Measurements from ENCODE around the gene BECN2. TPM values are rescaled to one million over a fixed set of nuclear protein-coding genes. Genes with fewer than 3 reads are reported as not detected.

BECN2 gene
- total and polyA plus RNA-seq, 5 donors from 2014 or later = not detected

- no peaks in the 10 kb centered on the region for H3K9me3 ChIP-seq (ENCODE audit: control insufficient read depth in 2 of 2, low read length in 2 of 2)
- H3K27me3 Mint-ChIP-seq = peaks cover 4% of the 10 kb centered on the region
- H3K4me1 ChIP-seq (ENCODE audit: control insufficient read depth, insufficient read depth, low read length, poor library complexity, severe bottlenecking) = no peaks in the 10 kb centered on the region
- no peak overlapping the region for H3K4me3 ChIP-seq (ENCODE audit: low read depth, low read length)
- no peak overlapping the region for H3K27ac Mint-ChIP-seq
- no peaks in the 10 kb centered on the region for H3K27me3 ChIP-seq (ENCODE audit: control insufficient read depth, insufficient read depth, low read length)
- H3K4me3 Mint-ChIP-seq = no peak overlapping the region
- DNase-seq = no peak
- H3K9me3 Mint-ChIP-seq = peaks cover 0 to 3% (median 0%) of the 10 kb centered on the region in 7 donors
- no peak overlapping the region for H3K27ac ChIP-seq (ENCODE audit: insufficient read depth, low read length, poor library complexity, severe bottlenecking)
- ATAC-seq (ENCODE audit: low read depth in 2 of 2) = no peak
- H3K36me3 Mint-ChIP-seq = no peaks in the 10 kb centered on the region
- no peaks in the 10 kb centered on the region for H3K36me3 ChIP-seq (ENCODE audit: control insufficient read depth, insufficient read depth, low read length)
- H3K4me1 Mint-ChIP-seq = no peaks in the 10 kb centered on the region
Observed at GRCh38 chr1:241962153-241962552, 4.6 kb downstream of the BECN2 start.

- H3K36me3 Mint-ChIP-seq = no peaks in the 10 kb centered on the region
- no peak overlapping the region for H3K4me3 Mint-ChIP-seq
- no peaks in the 10 kb centered on the region for H3K9me3 ChIP-seq (ENCODE audit: control insufficient read depth in 2 of 2, low read length in 2 of 2)
- H3K9me3 Mint-ChIP-seq = no peaks in the 10 kb centered on the region
- no peak for DNase-seq
- no peaks in the 10 kb centered on the region for H3K36me3 ChIP-seq (ENCODE audit: control insufficient read depth, insufficient read depth, low read length)
- H3K27me3 ChIP-seq (ENCODE audit: control insufficient read depth, insufficient read depth, low read length) = no peaks in the 10 kb centered on the region
- no peak overlapping the region for H3K4me3 ChIP-seq (ENCODE audit: low read depth, low read length)
- no peak overlapping the region for H3K27ac ChIP-seq (ENCODE audit: insufficient read depth, low read length, poor library complexity, severe bottlenecking)
- H3K27ac Mint-ChIP-seq = no peak overlapping the region
- no peaks in the 10 kb centered on the region for H3K4me1 Mint-ChIP-seq
- H3K27me3 Mint-ChIP-seq = peaks cover 4% of the 10 kb centered on the region
- no peaks in the 10 kb centered on the region for H3K4me1 ChIP-seq (ENCODE audit: control insufficient read depth, insufficient read depth, low read length, poor library complexity, severe bottlenecking)
- ATAC-seq (ENCODE audit: low read depth in 2 of 2) = no peak
Observed at GRCh38 chr1:241963722-241964121, 6.2 kb downstream of the BECN2 start.

GRCh38 chr1:241964550-241965282, 7.1 kb downstream of the BECN2 start:
- DNase-seq (no peak), ATAC-seq (ENCODE audit: low read depth in 2 of 2) (no peak)
- H3K9me3 Mint-ChIP-seq = peaks cover 0 to under 1% (median 0%) of the 10 kb centered on the region in 7 donors
- Histone ChIP-seq H3K27me3 (ENCODE audit: control insufficient read depth, insufficient read depth, low read length) (no peaks in the 10 kb centered on the region), H3K4me1 (ENCODE audit: control insufficient read depth, insufficient read depth, low read length, poor library complexity, severe bottlenecking) (no peaks in the 10 kb centered on the region), H3K9me3 (ENCODE audit: control insufficient read depth in 2 of 2, low read length in 2 of 2) (no peaks in the 10 kb centered on the region), H3K27ac (ENCODE audit: insufficient read depth, low read length, poor library complexity, severe bottlenecking) (no peak overlapping the region), H3K36me3 (ENCODE audit: control insufficient read depth, insufficient read depth, low read length) (no peaks in the 10 kb centered on the region), H3K4me3 (ENCODE audit: low read depth, low read length) (no peak overlapping the region)
- no peaks in the 10 kb centered on the region for H3K36me3 Mint-ChIP-seq
- H3K27me3 Mint-ChIP-seq = peaks cover 1% of the 10 kb centered on the region
- H3K27ac Mint-ChIP-seq = no peak overlapping the region
- no peak overlapping the region for H3K4me3 Mint-ChIP-seq
- H3K4me1 Mint-ChIP-seq = no peaks in the 10 kb centered on the region

GRCh38 chr1:241968611-241969010, 11.0 kb downstream of the BECN2 start:
- no peaks in the 10 kb centered on the region for H3K27me3 Mint-ChIP-seq
- H3K9me3 Mint-ChIP-seq = peaks cover 0 to 2% (median 0%) of the 10 kb centered on the region in 7 donors
- no peaks in the 10 kb centered on the region for H3K4me1 Mint-ChIP-seq

GRCh38 chr1:241972703-241973369, 15.3 kb downstream of the BECN2 start:
- Mint-ChIP-seq H3K4me1 (no peaks in the 10 kb centered on the region), H3K27me3 (no peaks in the 10 kb centered on the region), H3K9me3 (peaks cover 0 to 2% (median 0%) of the 10 kb centered on the region in 7 donors), H3K4me3 (no peak overlapping the region), H3K36me3 (no peaks in the 10 kb centered on the region), H3K27ac (peak overlapping the region in 1 of 3 donors; percentile 24)
- no peaks in the 10 kb centered on the region for H3K9me3 ChIP-seq (ENCODE audit: control insufficient read depth in 2 of 2, low read length in 2 of 2)
- no peak for DNase-seq
- no peaks in the 10 kb centered on the region for H3K27me3 ChIP-seq (ENCODE audit: control insufficient read depth, insufficient read depth, low read length)
- no peak for ATAC-seq (ENCODE audit: low read depth in 2 of 2)
- H3K4me1 ChIP-seq (ENCODE audit: control insufficient read depth, insufficient read depth, low read length, poor library complexity, severe bottlenecking) = no peaks in the 10 kb centered on the region
- H3K36me3 ChIP-seq (ENCODE audit: control insufficient read depth, insufficient read depth, low read length) = no peaks in the 10 kb centered on the region
- H3K27ac ChIP-seq (ENCODE audit: insufficient read depth, low read length, poor library complexity, severe bottlenecking) = no peak overlapping the region
- no peak overlapping the region for H3K4me3 ChIP-seq (ENCODE audit: low read depth, low read length)

More at GRCh38 chr1:241968611-241969010, 11.0 kb downstream of the BECN2 start:
- no peak for ATAC-seq (ENCODE audit: low read depth in 2 of 2)
- Histone ChIP-seq H3K27me3 (ENCODE audit: control insufficient read depth, insufficient read depth, low read length) (no peaks in the 10 kb centered on the region), H3K9me3 (ENCODE audit: control insufficient read depth in 2 of 2, low read length in 2 of 2) (no peaks in the 10 kb centered on the region), H3K36me3 (ENCODE audit: control insufficient read depth, insufficient read depth, low read length) (no peaks in the 10 kb centered on the region), H3K4me3 (ENCODE audit: low read depth, low read length) (no peak overlapping the region), H3K4me1 (ENCODE audit: control insufficient read depth, insufficient read depth, low read length, poor library complexity, severe bottlenecking) (no peaks in the 10 kb centered on the region), H3K27ac (ENCODE audit: insufficient read depth, low read length, poor library complexity, severe bottlenecking) (no peak overlapping the region)
- no peaks in the 10 kb centered on the region for H3K36me3 Mint-ChIP-seq
- no peak overlapping the region for H3K27ac Mint-ChIP-seq
- no peak for DNase-seq
- H3K4me3 Mint-ChIP-seq = no peak overlapping the region

GRCh38 chr1:241976229-241976628, 18.7 kb downstream of the BECN2 start:
- Mint-ChIP-seq H3K4me3 (no peak overlapping the region), H3K9me3 (no peaks in the 10 kb centered on the region), H3K36me3 (no peaks in the 10 kb centered on the region), H3K27me3 (no peaks in the 10 kb centered on the region), H3K4me1 (no peaks in the 10 kb centered on the region), H3K27ac (no peak overlapping the region)
- ATAC-seq (ENCODE audit: low read depth in 2 of 2) (no peak), DNase-seq (no peak)
- Histone ChIP-seq H3K4me1 (ENCODE audit: control insufficient read depth, insufficient read depth, low read length, poor library complexity, severe bottlenecking) (no peaks in the 10 kb centered on the region), H3K9me3 (ENCODE audit: control insufficient read depth in 2 of 2, low read length in 2 of 2) (no peaks in the 10 kb centered on the region), H3K27me3 (ENCODE audit: control insufficient read depth, insufficient read depth, low read length) (no peaks in the 10 kb centered on the region), H3K36me3 (ENCODE audit: control insufficient read depth, insufficient read depth, low read length) (no peaks in the 10 kb centered on the region), H3K4me3 (ENCODE audit: low read depth, low read length) (no peak overlapping the region), H3K27ac (ENCODE audit: insufficient read depth, low read length, poor library complexity, severe bottlenecking) (no peak overlapping the region)

- no peaks in the 10 kb centered on the region for H3K27me3 ChIP-seq (ENCODE audit: control insufficient read depth, insufficient read depth, low read length)
- Mint-ChIP-seq H3K27me3 (peaks cover 1% of the 10 kb centered on the region), H3K4me3 (no peak overlapping the region), H3K27ac (no peak overlapping the region), H3K4me1 (no peaks in the 10 kb centered on the region), H3K36me3 (no peaks in the 10 kb centered on the region), H3K9me3 (peaks cover 0 to 1% (median 0%) of the 10 kb centered on the region in 7 donors)
- H3K27ac ChIP-seq (ENCODE audit: insufficient read depth, low read length, poor library complexity, severe bottlenecking) = no peak overlapping the region
- H3K36me3 ChIP-seq (ENCODE audit: control insufficient read depth, insufficient read depth, low read length) = no peaks in the 10 kb centered on the region
- H3K9me3 ChIP-seq (ENCODE audit: control insufficient read depth in 2 of 2, low read length in 2 of 2) = no peaks in the 10 kb centered on the region
- no peak for ATAC-seq (ENCODE audit: low read depth in 2 of 2)
- no peaks in the 10 kb centered on the region for H3K4me1 ChIP-seq (ENCODE audit: control insufficient read depth, insufficient read depth, low read length, poor library complexity, severe bottlenecking)
- no peak for DNase-seq
- no peak overlapping the region for H3K4me3 ChIP-seq (ENCODE audit: low read depth, low read length)
Observed at GRCh38 chr1:241979071-241979470, 21.5 kb downstream of the BECN2 start.

- DNase-seq (no peak), ATAC-seq (ENCODE audit: low read depth in 2 of 2) (no peak)
- no peak overlapping the region for H3K4me3 ChIP-seq (ENCODE audit: low read depth, low read length)
- no peaks in the 10 kb centered on the region for H3K27me3 ChIP-seq (ENCODE audit: control insufficient read depth, insufficient read depth, low read length)
- Mint-ChIP-seq H3K27me3 (peaks cover 5% of the 10 kb centered on the region), H3K4me3 (no peak overlapping the region), H3K27ac (no peak overlapping the region), H3K36me3 (no peaks in the 10 kb centered on the region), H3K4me1 (no peaks in the 10 kb centered on the region), H3K9me3 (peaks cover 0 to 1% (median 0%) of the 10 kb centered on the region in 7 donors)
- H3K27ac ChIP-seq (ENCODE audit: insufficient read depth, low read length, poor library complexity, severe bottlenecking) = no peak overlapping the region
- no peaks in the 10 kb centered on the region for H3K9me3 ChIP-seq (ENCODE audit: control insufficient read depth in 2 of 2, low read length in 2 of 2)
- H3K36me3 ChIP-seq (ENCODE audit: control insufficient read depth, insufficient read depth, low read length) = no peaks in the 10 kb centered on the region
- no peaks in the 10 kb centered on the region for H3K4me1 ChIP-seq (ENCODE audit: control insufficient read depth, insufficient read depth, low read length, poor library complexity, severe bottlenecking)
Observed at GRCh38 chr1:241979926-241980325, 22.4 kb downstream of the BECN2 start.

Measured in CD4-positive, CD25-positive, alpha-beta regulatory T cell (primary cell).